ENCODE results near the gene TINCR. TPM values are rescaled to one million over a fixed set of nuclear protein-coding genes. Genes with fewer than 3 reads are reported as not detected.

TINCR gene
- total RNA-seq, 1 donor from 2014 or later = not detected

- Histone ChIP-seq H3K9me3 (replicated peaks) (peaks cover 23% of the 10 kb centered on the region), H3K4me1 (peaks cover 39% of the 10 kb centered on the region), H3K36me3 (no peaks in the 10 kb centered on the region), H3K4me3 (no peak overlapping the region), H3K27ac (replicated peaks) (no peak overlapping the region), H3K27me3 (ENCODE audit: low read depth) (peaks cover 43% of the 10 kb centered on the region)
- no peak for DNase-seq
- peak; percentile 24 for TF ChIP-seq CTCF (IDR thresholded peaks at IDR 0.05; ENCODE audit: borderline replicate concordance)
- intact Hi-C loops (cut with micrococcal nuclease) = no loop called here
Observed at GRCh38 chr19:5534787-5535586, 32.8 kb downstream of the TINCR start.

- Histone ChIP-seq H3K9me3 (replicated peaks) (peaks cover 23% of the 10 kb centered on the region), H3K27me3 (ENCODE audit: low read depth) (peaks cover 34% of the 10 kb centered on the region), H3K4me1 (peaks cover 23% of the 10 kb centered on the region), H3K36me3 (no peaks in the 10 kb centered on the region), H3K4me3 (no peak overlapping the region), H3K27ac (replicated peaks) (no peak overlapping the region)
- no peak for TF ChIP-seq CTCF (IDR thresholded peaks at IDR 0.05; ENCODE audit: borderline replicate concordance)
- no peak for DNase-seq
- intact Hi-C loops (cut with micrococcal nuclease) = no loop called here
Observed at GRCh38 chr19:5533257-5533656, 34.5 kb downstream of the TINCR start.

- Histone ChIP-seq H3K4me1 (no peaks in the 10 kb centered on the region), H3K27me3 (ENCODE audit: low read depth) (peaks cover 29% of the 10 kb centered on the region), H3K27ac (replicated peaks) (no peak overlapping the region), H3K36me3 (no peaks in the 10 kb centered on the region), H3K4me3 (no peak overlapping the region), H3K9me3 (replicated peaks) (peaks cover 23% of the 10 kb centered on the region)
- intact Hi-C loops (cut with micrococcal nuclease) = no loop called here
- no peak for DNase-seq
- no peak for TF ChIP-seq CTCF (IDR thresholded peaks at IDR 0.05; ENCODE audit: borderline replicate concordance)
Observed at GRCh38 chr19:5530701-5531100, 37.1 kb downstream of the TINCR start.

- Histone ChIP-seq H3K4me3 (no peak overlapping the region), H3K27me3 (ENCODE audit: low read depth) (peaks cover 49% of the 10 kb centered on the region), H3K27ac (replicated peaks) (no peak overlapping the region), H3K36me3 (no peaks in the 10 kb centered on the region), H3K4me1 (no peaks in the 10 kb centered on the region), H3K9me3 (replicated peaks) (no peaks in the 10 kb centered on the region)
- no peak for TF ChIP-seq CTCF (IDR thresholded peaks at IDR 0.05; ENCODE audit: borderline replicate concordance)
- intact Hi-C loops (cut with micrococcal nuclease) = no loop called here
- DNase-seq = no peak
Observed at GRCh38 chr19:5526691-5527090, 41.1 kb downstream of the TINCR start.

- intact Hi-C loops (cut with micrococcal nuclease) = no loop called here
- Histone ChIP-seq H3K27ac (replicated peaks) (no peak overlapping the region), H3K9me3 (replicated peaks) (peaks cover 8% of the 10 kb centered on the region), H3K27me3 (ENCODE audit: low read depth) (peaks cover 63% of the 10 kb centered on the region), H3K4me1 (no peaks in the 10 kb centered on the region), H3K4me3 (no peak overlapping the region), H3K36me3 (no peaks in the 10 kb centered on the region)
- no peak for DNase-seq
- TF ChIP-seq CTCF (IDR thresholded peaks at IDR 0.05; ENCODE audit: borderline replicate concordance) = no peak
Observed at GRCh38 chr19:5524081-5524480, 43.7 kb downstream of the TINCR start.

Measured in left ventricle myocardium inferior (tissue), 1 donor.